T-helper 1 cell treated with Interleukin-12 subunit alpha and Interleukin-12 subunit beta and Interleukin-4 antibody, amounts not matched to agents 30 μg/mL and 1 μg/mL, for 36 hours (primary cell): Measurements from ENCODE around the gene KNDC1.
"Not testable (repeated sequence)": the region's sequence is repeated elsewhere in the genome, so short reads cannot be mapped to it uniquely, and the experiment has no call there.

Experiments used
- H3K27ac Mint-ChIP-seq: one replicate; pipeline ENCODE4 v1.8.0; 2021; ENCODE audit warnings: mild to moderate bottlenecking, mixed read lengths
- H3K27me3 Mint-ChIP-seq: one replicate; pipeline ENCODE4 v1.8.0; 2021; ENCODE audit warnings: low read depth, mixed read lengths
- H3K36me3 Mint-ChIP-seq: one replicate; pipeline ENCODE4 v1.8.0; 2021; ENCODE audit warnings: low read depth, mixed read lengths
- H3K4me1 Mint-ChIP-seq: one replicate; pipeline ENCODE4 v1.8.0; 2021; ENCODE audit warnings: low read depth, mixed read lengths
- H3K4me3 Mint-ChIP-seq: one replicate; pipeline ENCODE4 v1.8.0; 2021; ENCODE audit warnings: mild to moderate bottlenecking, moderate library complexity, mixed read lengths
- H3K9me3 Mint-ChIP-seq: one replicate; pipeline ENCODE4 v1.8.0; 2021; ENCODE audit warnings: mixed read lengths

The KNDC1 gene

DNA sequence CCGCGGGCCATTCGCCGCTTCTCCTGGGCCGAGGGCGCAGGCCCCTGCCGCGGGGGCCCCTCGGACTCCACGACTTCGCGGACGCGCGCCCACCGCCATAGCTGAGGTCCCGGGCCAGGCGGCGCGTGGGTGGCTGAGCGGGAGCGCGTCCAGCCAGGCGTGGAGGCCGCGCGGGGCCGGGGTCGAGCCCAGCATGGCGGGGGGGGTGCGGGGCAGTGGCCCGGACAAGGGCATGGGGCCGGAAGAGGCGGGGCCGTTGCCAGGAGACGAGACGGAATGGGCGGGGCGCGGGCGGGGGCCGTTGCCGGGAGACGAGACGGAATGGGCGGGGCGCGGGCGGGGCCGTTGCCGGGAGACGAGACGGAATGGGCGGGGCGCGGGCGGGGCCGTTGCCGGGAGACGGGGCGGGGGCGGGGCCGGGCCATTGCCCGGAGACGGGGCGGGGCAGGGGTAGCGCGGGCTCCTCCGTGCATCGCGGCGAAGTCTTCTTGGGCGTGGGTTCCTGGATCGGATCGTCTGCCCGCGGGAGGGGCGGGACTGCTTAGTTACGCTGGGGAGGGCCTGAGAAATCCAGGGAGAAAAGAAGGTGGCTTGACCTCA, 101.8 kb downstream of the KNDC1 start:
- Mint-ChIP-seq H3K4me3 (peak overlapping the region; percentile 80), H3K27ac (no peak overlapping the region), H3K27me3 (no peaks in the 10 kb centered on the region), H3K4me1 (peaks cover 50% of the 10 kb centered on the region), H3K36me3 (peaks cover 23% of the 10 kb centered on the region), H3K9me3 (no peaks in the 10 kb centered on the region)

DNA sequence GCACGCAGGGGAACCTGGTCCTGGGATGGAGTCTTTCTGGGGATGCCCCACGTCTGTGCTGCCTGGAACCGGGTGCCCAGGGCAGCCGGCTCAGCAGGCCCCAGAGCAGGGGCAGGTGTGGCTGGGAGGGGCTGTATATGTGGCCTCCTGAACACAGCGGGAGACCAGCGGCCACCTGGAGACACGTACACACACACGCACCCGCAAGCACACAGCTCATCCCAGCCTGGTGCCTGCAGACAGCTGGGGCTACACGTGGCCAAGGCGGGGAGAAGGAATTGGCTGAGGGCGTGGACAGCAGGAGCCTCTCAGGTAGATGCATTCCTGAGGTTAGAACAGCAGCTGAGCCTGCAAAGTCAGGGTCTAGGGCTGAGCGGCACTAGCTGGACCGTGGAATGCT, 102.7 kb downstream of the KNDC1 start:
- H3K27ac Mint-ChIP-seq: no peak overlapping the region
- no peak overlapping the region for H3K4me3 Mint-ChIP-seq
- H3K36me3 Mint-ChIP-seq: peaks cover 23% of the 10 kb centered on the region
- no peaks in the 10 kb centered on the region for H3K27me3 Mint-ChIP-seq
- H3K9me3 Mint-ChIP-seq: no peaks in the 10 kb centered on the region
- peaks cover 48% of the 10 kb centered on the region for H3K4me1 Mint-ChIP-seq

DNA sequence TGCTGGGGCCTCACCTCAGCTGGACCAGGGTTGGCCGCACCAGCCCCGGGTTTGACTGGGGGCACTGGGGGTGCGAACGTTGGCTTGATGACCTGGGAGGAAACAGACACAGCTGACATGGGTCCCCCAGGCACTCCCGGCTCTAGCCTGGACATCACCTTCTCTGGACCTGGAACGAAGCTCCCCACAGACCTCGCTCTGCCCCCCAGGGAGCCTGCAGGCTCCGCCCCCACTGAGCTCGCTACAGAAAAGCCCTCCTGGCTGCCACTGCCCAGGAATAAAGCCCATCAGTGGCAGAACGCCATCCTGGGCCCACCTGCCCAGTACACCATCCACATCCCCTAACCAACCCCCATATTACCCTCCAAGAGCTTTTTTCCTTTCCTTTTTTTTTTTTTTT, 103.7 kb downstream of the KNDC1 start:
- peak overlapping the region; percentile 63 for H3K4me3 Mint-ChIP-seq
- H3K4me1 Mint-ChIP-seq: peaks cover 43% of the 10 kb centered on the region
- H3K27me3 Mint-ChIP-seq: no peaks in the 10 kb centered on the region
- H3K27ac Mint-ChIP-seq: peak overlapping the region; percentile 20
- no peaks in the 10 kb centered on the region for H3K9me3 Mint-ChIP-seq
- H3K36me3 Mint-ChIP-seq: peaks cover 23% of the 10 kb centered on the region

DNA sequence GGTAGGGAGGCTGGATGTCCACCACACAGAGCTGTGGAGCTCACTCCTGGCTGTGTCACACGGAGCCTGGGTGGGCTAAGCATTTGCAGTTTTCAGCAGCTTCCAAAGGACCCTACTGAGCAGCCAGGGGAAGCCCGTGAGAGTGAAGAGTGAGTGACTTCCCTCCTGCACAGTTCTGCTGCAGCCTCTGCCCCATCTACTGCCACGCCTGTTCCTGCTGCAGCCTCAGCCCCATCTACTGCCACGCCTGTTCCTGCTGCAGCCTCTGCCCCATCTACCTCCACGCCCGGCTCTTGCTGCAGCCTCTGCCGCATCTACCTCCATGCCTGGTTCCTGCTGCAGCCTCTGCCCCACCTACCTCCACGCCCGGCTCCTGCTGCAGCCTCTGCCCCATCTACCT, 104.4 kb downstream of the KNDC1 start:
- Mint-ChIP-seq H3K27me3 (no peaks in the 10 kb centered on the region), H3K9me3 (no peaks in the 10 kb centered on the region), H3K36me3 (peaks cover 23% of the 10 kb centered on the region), H3K4me3 (peak overlapping the region; percentile 63), H3K27ac (peak overlapping the region; percentile 29), H3K4me1 (peaks cover 38% of the 10 kb centered on the region)

DNA sequence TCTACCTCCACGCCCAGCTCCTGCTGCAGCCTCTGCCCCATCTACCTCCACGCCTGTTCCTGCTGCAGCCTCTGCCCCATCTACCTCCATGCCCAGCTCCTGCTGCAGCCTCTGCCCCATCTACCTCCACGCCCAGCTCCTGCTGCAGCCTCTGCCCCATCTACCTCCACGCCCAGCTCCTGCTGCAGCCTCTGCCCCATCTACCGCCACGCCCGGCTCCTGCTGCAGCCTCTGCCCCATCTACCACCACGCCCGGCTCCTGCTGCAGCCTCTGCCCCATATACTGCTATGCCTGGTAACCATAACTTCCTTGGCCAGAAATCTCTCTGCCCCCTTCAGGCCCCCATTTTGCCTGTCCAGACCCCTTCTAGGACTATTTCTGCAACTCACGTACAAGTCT, 105.0 kb downstream of the KNDC1 start:
- Mint-ChIP-seq H3K4me1 (peaks cover 33% of the 10 kb centered on the region), H3K36me3 (peaks cover 23% of the 10 kb centered on the region), H3K4me3 (peak overlapping the region; percentile 62)
- not testable (repeated sequence) for H3K27ac Mint-ChIP-seq, H3K9me3 Mint-ChIP-seq, H3K27me3 Mint-ChIP-seq

DNA sequence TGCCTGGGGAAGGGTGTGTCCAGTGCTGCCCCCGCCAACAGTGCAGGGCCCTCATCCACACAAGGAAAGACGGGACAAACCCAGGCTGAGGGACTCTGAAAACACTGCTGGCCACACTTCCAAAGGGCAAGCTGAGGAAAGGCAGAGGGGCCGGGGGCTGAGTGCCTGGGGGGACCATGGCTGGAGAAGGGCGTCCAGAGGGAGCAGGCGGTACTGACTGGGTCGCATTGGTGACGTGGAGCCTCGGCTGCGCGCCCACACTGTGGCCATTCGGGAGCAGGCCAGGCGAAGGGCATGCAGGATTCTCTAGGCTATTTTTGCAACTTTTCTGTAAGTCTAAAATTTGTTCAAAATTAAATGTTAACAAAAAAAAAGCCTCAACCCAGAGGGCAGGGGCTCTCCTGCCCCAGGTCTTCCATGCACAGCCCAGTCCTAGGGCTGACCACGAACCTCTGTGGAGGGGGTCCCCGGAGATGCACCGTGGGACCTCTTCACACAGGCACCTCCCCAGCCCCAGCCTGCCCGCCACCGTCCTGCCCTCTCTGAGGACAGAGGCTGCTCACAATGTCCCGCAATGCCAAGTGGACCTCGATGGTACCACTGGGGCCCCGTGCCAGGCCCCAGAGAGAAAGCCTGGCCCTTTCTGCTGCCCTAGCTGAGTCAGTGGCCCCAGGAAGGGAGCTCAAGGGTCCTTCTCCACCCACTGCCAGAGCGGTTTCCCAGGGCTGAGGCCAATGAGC, 106.2 kb downstream of the KNDC1 start:
- H3K27me3 Mint-ChIP-seq: no peaks in the 10 kb centered on the region
- H3K4me3 Mint-ChIP-seq: no peak overlapping the region
- H3K36me3 Mint-ChIP-seq: peaks cover 23% of the 10 kb centered on the region
- no peak overlapping the region for H3K27ac Mint-ChIP-seq
- H3K9me3 Mint-ChIP-seq: no peaks in the 10 kb centered on the region
- peaks cover 24% of the 10 kb centered on the region for H3K4me1 Mint-ChIP-seq

DNA sequence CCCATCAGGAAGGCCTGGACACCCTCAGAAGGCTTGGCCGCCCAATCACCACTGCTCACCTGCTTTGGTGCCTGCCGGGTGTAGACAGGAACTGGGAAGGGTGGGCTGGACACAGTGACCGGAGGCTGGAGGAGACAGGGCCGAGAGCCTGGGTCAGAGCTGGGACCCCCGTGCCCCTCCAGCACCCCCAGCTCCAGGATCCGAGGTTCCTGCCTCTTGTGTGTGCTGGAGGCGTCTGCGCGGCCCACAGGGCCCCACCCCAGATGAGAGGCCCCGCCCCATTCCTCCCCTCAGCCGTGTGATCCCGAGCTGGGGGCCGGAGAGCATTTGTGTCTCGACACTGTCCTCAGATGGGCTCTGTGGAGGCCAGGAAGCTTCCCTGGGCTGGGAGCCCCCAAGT, 107.3 kb downstream of the KNDC1 start:
- no peaks in the 10 kb centered on the region for H3K9me3 Mint-ChIP-seq
- H3K4me1 Mint-ChIP-seq: peaks cover 22% of the 10 kb centered on the region
- no peak overlapping the region for H3K27ac Mint-ChIP-seq

DNA sequence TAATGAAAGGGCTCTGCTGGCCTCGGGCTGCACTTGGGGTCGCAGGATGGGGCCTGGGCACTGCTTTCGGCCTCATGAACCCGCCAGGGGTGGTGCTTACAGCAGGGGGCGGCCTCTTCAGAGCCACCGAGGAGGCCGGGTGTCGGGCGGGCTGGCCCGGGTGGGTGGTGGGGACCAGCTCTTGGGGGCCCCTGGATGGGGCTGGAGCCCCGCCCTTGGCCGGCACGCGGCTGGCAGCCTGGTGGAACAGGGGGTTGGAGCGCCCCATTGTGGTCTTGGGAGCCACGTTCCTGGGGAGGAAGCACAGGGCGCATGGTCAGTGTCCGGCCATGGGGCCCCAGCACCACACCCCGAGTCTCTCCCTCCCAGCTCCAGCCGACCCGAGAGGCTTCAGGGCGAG, 107.8 kb downstream of the KNDC1 start:
- Mint-ChIP-seq H3K27me3 (no peaks in the 10 kb centered on the region), H3K4me1 (peaks cover 22% of the 10 kb centered on the region)

More for the DNA sequence above, 107.3 kb downstream of the KNDC1 start:
- Mint-ChIP-seq H3K27me3 (no peaks in the 10 kb centered on the region), H3K36me3 (peaks cover 23% of the 10 kb centered on the region), H3K4me3 (no peak overlapping the region)

DNA sequence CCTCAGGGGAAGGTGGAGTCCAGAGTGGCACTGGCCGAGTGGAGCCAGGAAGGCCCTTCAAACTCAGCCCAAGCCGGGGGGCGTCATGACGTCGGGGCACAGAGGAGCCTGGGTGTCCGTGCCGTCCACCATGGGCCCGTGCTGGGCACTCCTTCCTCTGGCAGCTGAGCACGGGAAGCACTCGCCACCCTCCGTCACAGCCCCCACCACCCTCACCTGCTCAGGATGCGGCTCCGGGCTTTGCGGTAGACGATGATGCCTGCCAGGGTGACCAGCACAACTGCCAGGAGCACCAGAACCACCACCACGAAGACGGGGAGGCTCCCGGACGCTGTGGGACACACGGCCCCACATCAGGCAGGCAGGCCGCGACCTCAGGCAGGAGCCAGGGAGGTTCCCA, 108.5 kb downstream of the KNDC1 start:
- Mint-ChIP-seq H3K4me1 (peaks cover 20% of the 10 kb centered on the region), H3K27ac (no peak overlapping the region), H3K27me3 (no peaks in the 10 kb centered on the region), H3K9me3 (no peaks in the 10 kb centered on the region), H3K4me3 (no peak overlapping the region), H3K36me3 (peaks cover 18% of the 10 kb centered on the region)

More for the DNA sequence above, 107.8 kb downstream of the KNDC1 start:
- no peaks in the 10 kb centered on the region for H3K9me3 Mint-ChIP-seq
- H3K36me3 Mint-ChIP-seq: peaks cover 23% of the 10 kb centered on the region
- H3K27ac Mint-ChIP-seq: no peak overlapping the region
- H3K4me3 Mint-ChIP-seq: no peak overlapping the region

DNA sequence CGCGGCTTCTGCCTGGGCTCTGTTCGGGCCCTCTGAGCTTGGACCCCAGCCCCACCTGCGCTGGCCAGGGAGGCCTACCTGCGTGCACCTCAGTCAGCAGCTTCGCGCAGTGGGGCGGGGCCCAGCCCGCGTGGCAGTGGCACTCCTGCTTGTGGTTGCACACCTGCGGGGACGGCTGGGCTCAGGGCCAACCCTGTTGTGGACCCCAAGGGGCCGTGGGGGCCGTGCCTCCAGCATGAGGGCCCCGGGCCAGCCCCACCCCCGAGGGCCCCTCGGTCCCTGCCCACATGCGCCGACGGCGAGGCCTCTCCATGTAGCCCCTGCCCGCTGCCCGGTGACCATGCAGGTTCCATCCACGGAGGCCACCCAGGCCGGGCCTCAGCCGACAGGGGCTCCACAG, 109.3 kb downstream of the KNDC1 start:
- Mint-ChIP-seq H3K36me3 (peaks cover 11% of the 10 kb centered on the region), H3K4me3 (no peak overlapping the region), H3K4me1 (peaks cover 14% of the 10 kb centered on the region), H3K27me3 (no peaks in the 10 kb centered on the region), H3K9me3 (no peaks in the 10 kb centered on the region), H3K27ac (no peak overlapping the region)

DNA sequence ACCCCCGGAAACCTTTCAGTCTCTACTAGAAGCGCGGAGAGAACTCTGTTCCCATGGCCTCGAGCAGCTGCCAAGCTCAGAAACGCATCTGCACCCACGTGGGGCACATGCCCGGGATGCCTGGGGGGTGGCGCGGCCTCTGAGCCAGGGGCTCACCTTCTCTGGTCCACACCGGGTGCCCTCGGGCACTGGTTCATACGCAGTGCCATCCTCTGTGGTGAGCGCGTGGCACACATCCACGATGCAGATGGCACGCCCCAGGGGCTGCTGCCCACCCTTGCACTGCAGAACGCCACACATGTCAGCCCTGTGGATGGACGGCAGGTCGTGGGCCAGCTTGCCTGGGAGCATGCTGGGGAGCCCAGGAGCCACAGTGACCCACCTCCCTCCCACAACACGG, 110.2 kb downstream of the KNDC1 start:
- H3K9me3 Mint-ChIP-seq: no peaks in the 10 kb centered on the region
- H3K4me3 Mint-ChIP-seq: no peak overlapping the region
- H3K36me3 Mint-ChIP-seq: peaks cover 12% of the 10 kb centered on the region
- no peak overlapping the region for H3K27ac Mint-ChIP-seq
- peaks cover 10% of the 10 kb centered on the region for H3K4me1 Mint-ChIP-seq
- H3K27me3 Mint-ChIP-seq: no peaks in the 10 kb centered on the region

DNA sequence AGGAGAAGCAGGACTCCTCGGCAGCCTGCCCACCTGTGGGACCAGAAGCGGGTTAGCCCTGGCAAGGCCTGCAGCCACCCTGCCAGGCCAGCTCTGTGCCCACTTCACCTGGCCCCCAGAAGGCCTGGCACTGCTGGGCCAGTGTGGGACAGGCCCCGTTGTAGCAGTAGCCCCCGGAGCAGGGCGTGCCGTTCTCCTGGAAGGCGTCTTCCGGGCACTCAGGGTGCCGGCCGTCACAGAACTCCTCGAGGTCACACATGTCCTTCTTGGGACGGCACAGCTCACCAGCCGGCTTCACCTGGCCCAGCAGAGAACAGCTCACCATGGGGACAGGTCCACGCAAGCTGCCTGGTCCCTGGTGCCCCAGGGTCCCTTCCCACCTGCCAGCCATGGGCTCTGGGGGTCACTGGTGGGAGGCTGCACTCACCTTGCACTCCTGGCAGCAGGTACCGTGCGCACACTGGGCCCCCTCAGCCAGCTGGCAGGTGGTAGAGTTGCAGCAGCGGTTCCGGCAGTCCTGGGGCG, 110.8 kb downstream of the KNDC1 start:
- Mint-ChIP-seq H3K9me3 (no peaks in the 10 kb centered on the region), H3K27me3 (no peaks in the 10 kb centered on the region), H3K36me3 (peaks cover 7% of the 10 kb centered on the region), H3K27ac (no peak overlapping the region), H3K4me1 (peaks cover 5% of the 10 kb centered on the region), H3K4me3 (no peak overlapping the region)

DNA sequence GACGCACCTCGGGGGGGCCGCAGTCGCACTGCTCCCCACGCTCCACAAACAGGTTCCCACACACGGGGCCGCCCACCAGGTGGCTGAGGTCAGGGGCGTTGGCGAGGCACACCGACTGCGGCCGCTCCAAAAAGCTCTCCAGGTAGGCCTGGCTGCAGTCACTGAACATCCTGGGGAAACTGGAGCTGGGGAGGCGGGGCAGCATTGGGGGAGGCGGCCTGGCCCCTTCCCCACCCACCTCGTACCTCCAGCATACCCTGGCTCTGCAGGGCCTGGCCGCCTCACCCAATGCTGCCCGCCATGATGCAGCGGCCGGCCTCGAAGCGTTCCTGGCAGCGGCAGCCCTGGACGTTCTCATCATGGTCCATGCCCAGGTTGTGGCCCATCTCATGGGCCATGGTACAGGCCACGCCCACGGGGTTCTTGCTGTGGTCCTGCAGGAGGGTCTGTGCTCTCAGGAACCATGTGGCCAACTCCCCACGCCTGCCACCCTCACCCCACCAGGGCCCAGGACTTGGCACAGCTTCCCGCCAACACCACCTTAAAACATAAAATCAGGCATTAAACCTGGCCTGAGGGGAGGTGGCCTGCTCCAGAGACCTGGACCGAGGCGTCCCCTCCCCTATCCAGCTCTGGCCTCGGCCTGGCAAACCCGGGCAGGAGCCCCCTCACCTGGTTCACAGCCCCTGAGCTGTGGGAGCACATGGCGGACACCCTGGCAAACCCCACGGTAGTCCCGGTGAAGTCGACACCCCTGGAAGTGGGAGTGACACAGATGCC, 111.7 kb downstream of the KNDC1 start:
- no peak overlapping the region for H3K27ac Mint-ChIP-seq
- no peak overlapping the region for H3K4me3 Mint-ChIP-seq

DNA sequence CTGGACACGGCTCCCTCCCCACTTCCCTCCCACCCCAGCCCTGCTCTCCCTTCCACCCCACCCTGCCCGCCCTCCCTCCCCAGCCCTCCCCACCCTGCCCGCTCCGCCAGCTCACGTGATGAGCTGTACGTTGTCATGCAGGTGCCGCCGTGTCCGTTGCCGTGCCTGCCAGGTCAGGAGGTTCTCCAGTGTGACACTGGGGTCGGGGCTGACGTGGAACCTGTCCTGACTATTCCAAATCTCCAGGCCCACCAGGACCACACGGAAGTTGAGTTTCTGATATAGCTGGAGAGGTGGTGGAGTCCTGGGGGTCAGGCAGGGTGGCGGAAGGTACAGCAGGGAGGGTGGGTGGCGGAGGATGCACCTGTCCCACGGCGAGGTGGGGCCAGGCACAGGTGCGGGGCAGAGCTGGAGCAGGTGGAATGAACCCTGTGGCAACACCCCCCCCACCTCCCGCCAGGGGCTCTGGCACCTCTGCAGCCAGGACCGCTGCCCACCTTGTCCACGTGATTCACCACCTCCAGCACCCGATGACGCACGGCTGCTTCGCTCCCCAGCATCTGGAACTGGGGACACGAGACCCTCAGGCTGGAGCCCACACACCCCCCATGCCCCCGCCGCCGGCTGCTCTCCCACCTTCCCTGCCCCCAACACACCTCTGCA, 112.4 kb downstream of the KNDC1 start:
- no peaks in the 10 kb centered on the region for H3K9me3 Mint-ChIP-seq
- no peaks in the 10 kb centered on the region for H3K27me3 Mint-ChIP-seq
- peaks cover 1% of the 10 kb centered on the region for H3K4me1 Mint-ChIP-seq
- no peak overlapping the region for H3K4me3 Mint-ChIP-seq
- H3K27ac Mint-ChIP-seq: no peak overlapping the region
- peaks cover 7% of the 10 kb centered on the region for H3K36me3 Mint-ChIP-seq

More for the DNA sequence above, 111.7 kb downstream of the KNDC1 start:
- Mint-ChIP-seq H3K27me3 (no peaks in the 10 kb centered on the region), H3K9me3 (no peaks in the 10 kb centered on the region), H3K36me3 (peaks cover 7% of the 10 kb centered on the region), H3K4me1 (peaks cover 1% of the 10 kb centered on the region)
